RWPE1 (cell line): ENCODE data around the gene TRIM67.

Experiments
- CTCF ChIA-PET: fragments of 350-600 bp; sonication (Branson Sonifier 250); formaldehyde crosslinking; extraction: SDS; loops from one replicate; lab custom pipeline; 2021; lab: Yijun Ruan, JAX
- POLR2A ChIA-PET: fragments of 400-600 bp; formaldehyde crosslinking; extraction: SDS; loops from one replicate; lab custom pipeline; 2020; ENCODE audit warnings: antibody characterized with exemption; ENCODE audit not compliant: low non-redundant PET; lab: Yijun Ruan, JAX
- DNase-seq: peaks from one replicate; pipeline ENCODE4 v3.0.0; 2012; ENCODE audit warnings: low spot score
- H3K27ac ChIP-seq: fragments of 450-650 bp; 2 replicates; pipeline ENCODE4 v1.5.1; 2017
- CTCF ChIP-seq: fragments of 450-650 bp; conservative IDR thresholded peaks from 2 replicates; pipeline ENCODE4 v1.5.1; 2017; ENCODE audit warnings: low read depth, mild to moderate bottlenecking

The TRIM67 gene

GRCh38 chr1:231139659-231140654 lies 21.9 kb upstream of the TRIM67 start:
- POLR2A ChIA-PET: no interaction called here
- DNase-seq: no peak
- H3K27ac ChIP-seq: no peak overlapping the region
- CTCF ChIA-PET: no interaction called here
- TF ChIP-seq CTCF: no peak

- H3K27ac ChIP-seq: no peak overlapping the region
- DNase-seq: no peak
- POLR2A ChIA-PET: no interaction called here
- CTCF ChIA-PET: no interaction called here
- no peak for TF ChIP-seq CTCF
These were observed 17.3 kb upstream of the TRIM67 start for GRCh38 chr1:231144416-231145193.

- no peak for DNase-seq
- no peak overlapping the region for H3K27ac ChIP-seq
- no peak for TF ChIP-seq CTCF
- ChIA-PET CTCF (no interaction called here), POLR2A (no interaction called here)
These were observed 14.0 kb upstream of the TRIM67 start for GRCh38 chr1:231147896-231148295.

- CTCF ChIA-PET: interaction anchor here (0.9 kb wide), 1 partner anchor 15 kb away, joined by 3 read pairs; no protein-coding TSS in a partner anchor
- POLR2A ChIA-PET: no interaction called here
- H3K27ac ChIP-seq: no peak overlapping the region
- no peak for DNase-seq
- no peak for TF ChIP-seq CTCF
These were observed 10.0 kb upstream of the TRIM67 start for GRCh38 chr1:231151811-231152210.

GRCh38 chr1:231153726-231154125 lies 8.1 kb upstream of the TRIM67 start:
- POLR2A ChIA-PET: no interaction called here
- CTCF ChIA-PET: no interaction called here
- H3K27ac ChIP-seq: no peak overlapping the region
- DNase-seq: no peak
- no peak for TF ChIP-seq CTCF

GRCh38 chr1:231155808-231156207 lies 6.0 kb upstream of the TRIM67 start:
- ChIA-PET POLR2A (no interaction called here), CTCF (no interaction called here)
- DNase-seq: no peak
- no peak for TF ChIP-seq CTCF
- H3K27ac ChIP-seq: no peak overlapping the region
